Fibroblast of lung (primary cell): Measurements from ENCODE around the gene HOXC11. TPM values are rescaled to one million over a fixed set of nuclear protein-coding genes. Genes with fewer than 3 reads are reported as not detected.

ENCODE experiments used
- DNase-seq, 2 donors: peaks; one replicate each; pipeline versions ENCODE4 v3.0.0 to v3.0.0-alpha.2; 2010; ENCODE audit warnings: low read depth in 2 of 2
- H2AFZ ChIP-seq: 2 replicates; pipeline ENCODE4 v1.5.1; 2012; ENCODE audit warnings: low read length, control low read depth, inconsistent platforms
- H3K27ac ChIP-seq: 2 replicates; pipeline ENCODE4 v1.5.1; 2011; ENCODE audit warnings: low read length, control low read depth; ENCODE audit not compliant: insufficient read depth
- H3K27me3 ChIP-seq: 2 replicates; pipeline ENCODE4 v1.5.1; 2011; ENCODE audit warnings: mild to moderate bottlenecking, low read length; ENCODE audit not compliant: control insufficient read depth, insufficient read depth
- H3K36me3 ChIP-seq: 2 replicates; pipeline ENCODE4 v1.5.1; 2011; ENCODE audit warnings: low read length; ENCODE audit not compliant: control insufficient read depth, insufficient read depth
- H3K4me1 ChIP-seq: 2 replicates; pipeline ENCODE4 v1.5.1; 2011; ENCODE audit warnings: low read length; ENCODE audit not compliant: control insufficient read depth, insufficient read depth; ENCODE audit errors: extremely low read depth
- H3K4me2 ChIP-seq: 2 replicates; pipeline ENCODE4 v1.5.1; 2011; ENCODE audit warnings: low read length, control low read depth; ENCODE audit not compliant: insufficient read depth; ENCODE audit errors: extremely low read depth
- H3K4me3 ChIP-seq, 4 experiments: fragments of 200-600 bp in 1 of 4; sonication (generic) in 1 of 4; replicated peaks in 1 of 4; 2 replicates each; pipeline ENCODE4 v1.5.1; 2011 to 2016; ENCODE audit warnings: low read length in 4 of 4, low read depth in 3 of 4, mild to moderate bottlenecking in 3 of 4, control low read depth in 2 of 4, inconsistent platforms in 1 of 4, mixed read lengths in 1 of 4; ENCODE audit not compliant: insufficient read depth in 1 of 4; ENCODE audit errors: control extremely low read depth in 1 of 4
- H3K79me2 ChIP-seq: 2 replicates; pipeline ENCODE4 v1.5.1; 2012; ENCODE audit warnings: mild to moderate bottlenecking, low read length, inconsistent platforms; ENCODE audit not compliant: control insufficient read depth, insufficient read depth
- H3K9ac ChIP-seq: 2 replicates; pipeline ENCODE4 v1.5.1; 2011; ENCODE audit warnings: mild to moderate bottlenecking, low read length, control low read depth; ENCODE audit not compliant: insufficient read depth
- H3K9me3 ChIP-seq: 2 replicates; pipeline ENCODE4 v1.5.1; 2012; ENCODE audit warnings: low read depth, low read length; ENCODE audit not compliant: control insufficient read depth, insufficient read depth
- H4K20me1 ChIP-seq: 2 replicates; pipeline ENCODE4 v1.5.1; 2011; ENCODE audit warnings: low read length; ENCODE audit not compliant: control insufficient read depth, insufficient read depth; ENCODE audit errors: extremely low read depth
- EZH2 ChIP-seq: IDR thresholded peaks from 2 replicates; pipeline ENCODE4 v1.5.1; 2012; ENCODE audit warnings: low read length, control low read depth, mild to moderate bottlenecking; ENCODE audit errors: missing control alignments
- polyA plus RNA-seq, 2 donors: library from polyadenylated mRNA; depleted of rRNA in 1 of 2; stranded (reverse) in 1 of 2; unstranded in 1 of 2; fragments of >200 nt; gene quantifications; 2 replicates each; pipeline ENCODE4 v1.2.1, GENCODE V29; 2011 to 2012; ENCODE audit warnings: missing spikeins in 1 of 2
- total RNA-seq: library from RNA; depleted of rRNA; stranded (reverse); fragments of >200 nt; gene quantifications from 2 replicates; pipeline ENCODE4 v1.2.1, GENCODE V29; 2014
- TF ChIP-seq, protein P1 (sequence below), 2 donors: IDR thresholded peaks in 1 of 2; conservative IDR thresholded peaks in 1 of 2; 1 replicate in 1 of 2; 2 replicates in 1 of 2; pipeline ENCODE4 v1.5.1; 2011 to 2012; ENCODE audit warnings: low read length in 2 of 2, control low read depth in 1 of 2, inconsistent platforms in 1 of 2, low read depth in 1 of 2, mild to moderate bottlenecking in 1 of 2

HOXC11 gene
- total and polyA plus RNA-seq, 2 donors (not counting 1 experiment from before 2014, with no cell fraction given), result not detected

DNA sequence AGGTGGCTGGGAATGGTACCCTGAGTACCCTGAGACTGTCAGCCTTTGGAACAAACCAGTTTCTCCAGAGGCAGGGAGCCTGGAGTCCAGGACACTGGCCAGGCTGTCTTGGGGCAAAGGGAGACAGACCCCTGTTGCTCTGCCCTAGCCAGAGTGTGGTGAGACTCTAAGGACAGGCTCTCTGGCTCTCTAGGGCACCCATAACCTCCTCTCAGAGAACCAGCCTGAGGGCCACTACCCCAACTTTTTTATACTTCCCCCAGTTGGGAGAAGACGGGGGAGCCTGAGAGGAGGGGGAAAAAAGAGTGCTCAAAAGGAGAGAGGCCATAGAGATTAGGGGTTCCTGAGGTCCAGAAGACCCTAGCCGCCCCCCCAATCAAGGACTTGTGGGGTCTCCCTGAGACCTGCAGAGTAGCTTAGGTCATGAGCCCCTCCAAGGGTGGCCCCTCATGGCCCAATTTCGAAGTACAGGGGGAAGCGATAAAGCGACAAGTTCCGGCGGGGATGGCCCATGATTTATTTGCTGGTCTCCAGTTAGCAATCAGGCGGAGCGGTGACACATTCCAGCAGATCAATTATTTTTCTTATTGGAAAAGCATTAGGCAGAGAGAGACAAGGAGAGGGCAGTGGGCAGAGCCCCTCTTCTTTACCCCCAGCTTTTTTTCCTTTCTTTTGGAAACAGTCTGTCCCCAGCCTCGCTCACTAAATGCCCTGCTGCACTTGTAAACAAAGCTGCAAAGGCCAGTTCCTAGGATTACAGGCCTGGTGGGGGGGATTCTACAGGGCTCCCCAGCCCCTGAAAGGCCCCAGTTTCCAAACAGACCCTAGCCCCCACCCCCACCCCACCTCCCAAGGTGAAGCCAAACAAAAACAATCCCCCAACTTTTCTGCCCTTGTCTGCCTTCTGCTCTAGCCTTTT, 37.4 kb downstream of the HOXC11 start:
- peak overlapping the region in 1 of 4 experiments; percentile 31 for H3K4me3 ChIP-seq
- no peak for DNase-seq
- H3K27me3 ChIP-seq, result peaks cover 74% of the 10 kb centered on the region

DNA sequence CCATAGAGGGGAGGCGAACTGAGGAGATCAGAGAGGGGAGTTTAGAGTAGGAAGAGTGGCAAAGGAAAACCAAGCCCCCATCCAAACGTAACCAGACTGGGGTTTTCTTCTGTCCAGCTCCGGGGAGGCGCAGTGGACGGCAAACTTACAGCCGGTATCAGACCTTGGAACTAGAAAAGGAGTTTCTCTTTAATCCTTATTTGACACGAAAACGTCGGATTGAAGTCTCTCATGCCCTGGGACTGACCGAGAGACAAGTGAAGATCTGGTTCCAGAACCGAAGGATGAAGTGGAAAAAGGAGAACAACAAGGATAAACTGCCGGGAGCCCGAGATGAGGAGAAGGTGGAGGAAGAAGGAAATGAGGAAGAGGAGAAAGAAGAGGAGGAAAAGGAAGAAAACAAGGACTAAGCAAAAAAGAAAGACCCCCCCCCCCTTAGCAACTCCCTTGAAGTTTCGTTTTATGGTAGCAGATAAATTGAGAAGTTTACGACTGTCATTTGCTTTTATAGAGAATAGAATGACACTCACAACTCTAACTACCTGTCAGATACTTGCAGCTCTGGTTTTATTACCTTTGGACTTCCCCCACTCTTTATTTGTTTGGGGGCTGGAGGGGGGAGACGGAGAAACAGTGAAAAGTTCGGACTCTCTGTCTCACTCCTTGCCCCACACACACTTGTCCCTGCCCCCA, 38.2 kb downstream of the HOXC11 start:
- no peak for DNase-seq
- H3K36me3 ChIP-seq, result no peaks in the 10 kb centered on the region
- no peaks in the 10 kb centered on the region for H3K79me2 ChIP-seq
- H3K27me3 ChIP-seq, result peaks cover 74% of the 10 kb centered on the region
- H4K20me1 ChIP-seq, result no peaks in the 10 kb centered on the region
- peak overlapping the region in 1 of 4 experiments; percentile 6 for H3K4me3 ChIP-seq
- H3K9ac ChIP-seq, result no peak overlapping the region
- TF ChIP-seq EZH2, result peak; percentile 25
- TF ChIP-seq, protein P1, sequence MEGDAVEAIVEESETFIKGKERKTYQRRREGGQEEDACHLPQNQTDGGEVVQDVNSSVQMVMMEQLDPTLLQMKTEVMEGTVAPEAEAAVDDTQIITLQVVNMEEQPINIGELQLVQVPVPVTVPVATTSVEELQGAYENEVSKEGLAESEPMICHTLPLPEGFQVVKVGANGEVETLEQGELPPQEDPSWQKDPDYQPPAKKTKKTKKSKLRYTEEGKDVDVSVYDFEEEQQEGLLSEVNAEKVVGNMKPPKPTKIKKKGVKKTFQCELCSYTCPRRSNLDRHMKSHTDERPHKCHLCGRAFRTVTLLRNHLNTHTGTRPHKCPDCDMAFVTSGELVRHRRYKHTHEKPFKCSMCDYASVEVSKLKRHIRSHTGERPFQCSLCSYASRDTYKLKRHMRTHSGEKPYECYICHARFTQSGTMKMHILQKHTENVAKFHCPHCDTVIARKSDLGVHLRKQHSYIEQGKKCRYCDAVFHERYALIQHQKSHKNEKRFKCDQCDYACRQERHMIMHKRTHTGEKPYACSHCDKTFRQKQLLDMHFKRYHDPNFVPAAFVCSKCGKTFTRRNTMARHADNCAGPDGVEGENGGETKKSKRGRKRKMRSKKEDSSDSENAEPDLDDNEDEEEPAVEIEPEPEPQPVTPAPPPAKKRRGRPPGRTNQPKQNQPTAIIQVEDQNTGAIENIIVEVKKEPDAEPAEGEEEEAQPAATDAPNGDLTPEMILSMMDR (conservative IDR thresholded peaks at IDR 0.05 in 1 of 2, IDR thresholded peaks at IDR 0.05 in 1 of 2; ENCODE audit: low read depth in 1 of 2, low read length in 2 of 2), result no peak
- no peak overlapping the region for H3K4me2 ChIP-seq
- no peaks in the 10 kb centered on the region for H3K9me3 ChIP-seq
- no peak overlapping the region for H3K27ac ChIP-seq
- no peaks in the 10 kb centered on the region for H3K4me1 ChIP-seq
- H2AFZ ChIP-seq, result no peak overlapping the region

More for the DNA sequence above, 37.4 kb downstream of the HOXC11 start:
- H2AFZ ChIP-seq, result no peak overlapping the region
- no peaks in the 10 kb centered on the region for H3K36me3 ChIP-seq
- no peak for TF ChIP-seq EZH2
- TF ChIP-seq, protein P1 (conservative IDR thresholded peaks at IDR 0.05 in 1 of 2, IDR thresholded peaks at IDR 0.05 in 1 of 2; ENCODE audit: low read depth in 1 of 2, low read length in 2 of 2), result no peak
- no peaks in the 10 kb centered on the region for H3K4me1 ChIP-seq
- H3K9me3 ChIP-seq, result no peaks in the 10 kb centered on the region
- H3K4me2 ChIP-seq, result no peak overlapping the region
- no peaks in the 10 kb centered on the region for H4K20me1 ChIP-seq
- H3K27ac ChIP-seq, result no peak overlapping the region
- H3K79me2 ChIP-seq, result no peaks in the 10 kb centered on the region
- H3K9ac ChIP-seq, result no peak overlapping the region
